Psoas muscle (tissue), 8 donors: ENCODE results near the gene QSOX1. TPM values are rescaled to one million over a fixed set of nuclear protein-coding genes. Genes with fewer than 3 reads are reported as not detected.

Experiments used
- ATAC-seq, 4 donors: fragments of 200-7000 bp; cut with Tn5 transposase; one replicate each; pipeline ENCODE4 v1.9.1; 2020; ENCODE audit warnings: moderate library complexity in 3 of 4, mild to moderate bottlenecking in 2 of 4
- DNase-seq, 2 donors: peaks; one replicate each; pipeline ENCODE4 v3.0.0-alpha.2; 2020
- H3K27ac ChIP-seq: fragments of 200-600 bp; one replicate; pipeline ENCODE4 v1.8.0; 2022
- H3K27me3 ChIP-seq, 3 donors: fragments of 200-600 bp in 1 of 3; one replicate each; pipeline versions ENCODE4 v1.6.1 to v1.8.0; 2013 to 2022; ENCODE audit warnings: low read length in 2 of 3, mild to moderate bottlenecking in 2 of 3, moderate library complexity in 1 of 3; ENCODE audit not compliant: insufficient read depth in 3 of 3
- H3K36me3 ChIP-seq, 2 donors: fragments of 200-600 bp in 1 of 2; one replicate each; pipeline versions ENCODE4 v1.6.1 to v1.8.0; 2013 to 2022; ENCODE audit warnings: low read depth in 1 of 2, mild to moderate bottlenecking in 1 of 2, moderate library complexity in 1 of 2; ENCODE audit not compliant: insufficient read depth in 1 of 2
- H3K4me1 ChIP-seq: fragments of 200-600 bp; one replicate; pipeline ENCODE4 v1.8.0; 2022
- H3K4me3 ChIP-seq: fragments of 200-600 bp; one replicate; pipeline ENCODE4 v1.8.0; 2022; ENCODE audit warnings: mild to moderate bottlenecking
- H3K9me3 ChIP-seq: fragments of 200-600 bp; one replicate; pipeline ENCODE4 v1.8.0; 2022
- CTCF ChIP-seq: fragments of 200-600 bp; IDR thresholded peaks from one replicate; pipeline ENCODE4 v1.8.0; 2022; ENCODE audit warnings: antibody characterized with exemption
- WGBS, 3 donors: extraction: QIAGEN DNeasy Blood & Tissue Kit; methylation state at CpG; one replicate each; pipeline versions ENCODE4 v1.1.6 to v1.1.7; 2013; 5-methylcytosine and 5-hydroxymethylcytosine counted together
- intact Hi-C, 2 donors: fragments of 100-400 bp; cut with DNase I; formaldehyde crosslinking; loops; one replicate each; pipeline versions ENCODE4 v1.11.0 to v1.14.2; 2022
- polyA plus RNA-seq, 3 donors: library from polyadenylated mRNA; stranded (reverse); fragments of 200-250 nt; gene quantifications; one replicate each; pipeline ENCODE4 v1.2.3, GENCODE V29; 2013
- total RNA-seq, 4 donors: library from RNA; stranded (reverse); fragmentation: NEBNext Ultra II Directional in 2 of 4; extraction: Animal tissue kit (Norgen Biotek cat#: 25700) in 2 of 4; gene quantifications; one replicate each; pipeline versions ENCODE4 v1.2.1 to v1.2.4, GENCODE V29; 2021 to 2023
- donor health status: healthy with polysubstance abuse.
- donor health status: DM: no; HTN: no; CAD: no; lungs with moderate emphysema.
- donor health status: Bipolar disorder and iron deficiency.
- donor health status: healthy.
- donor health status: DM: yes; HTN: yes; CAD: no.
- donor health status: DM: no; HTN: no; CAD: no.
- donor health status: DM: no; HTN: no; CAD: no.
- donor health status: DM: yes; HTN: yes; CAD: no.

QSOX1 gene
- total and polyA plus RNA-seq, 7 donors: 21.5 to 159 (median 41.3) TPM

- Histone ChIP-seq H3K27ac (no peak within 1 kb of the TSS), H3K4me3 (peak within 1 kb of the TSS; percentile 76), H3K36me3 (no peaks in the 10 kb centered on the region), H3K27me3 (peaks cover 3 to 97% (median 55%) of the 10 kb centered on the region in 3 donors), H3K4me1 (peaks cover 31% of the 10 kb centered on the region), H3K9me3 (no peaks in the 10 kb centered on the region)
- intact Hi-C loops: no loop called here
- DNase-seq (no peak), ATAC-seq (peak in 3 of 4 donors; percentile 21 to 31 (median 29))
- 0 to 1% (median 1%) methylated on average over 47 to 104 of the region's 105 CpGs for WGBS, 3 donors
- TF ChIP-seq CTCF: no peak
Measured at GRCh38 chr1:180229483-180230415, 75.1 kb downstream of the QSOX1 start, which contains the start of gene LHX4. Gene LHX4 (plus strand): TSS chr1:180230264. CDS start chr1:180230530, 266 bp downstream.

- Histone ChIP-seq H3K4me1 (peaks cover 37% of the 10 kb centered on the region), H3K36me3 (no peaks in the 10 kb centered on the region), H3K9me3 (no peaks in the 10 kb centered on the region), H3K27ac (no peak overlapping the region), H3K4me3 (peak overlapping the region; percentile 76), H3K27me3 (peaks cover 0 to 98% (median 54%) of the 10 kb centered on the region in 3 donors)
- DNase-seq (no peak), ATAC-seq (no peak)
- TF ChIP-seq CTCF: no peak
- intact Hi-C loops: no loop called here
- 1 to 3% (median 2%) methylated on average over 27 to 28 of the region's 28 CpGs for WGBS, 3 donors
Measured at GRCh38 chr1:180230416-180230790, 75.7 kb downstream of the QSOX1 start.

- peaks cover 41% of the 10 kb centered on the region for H3K4me1 ChIP-seq
- 0 to 1% (median 1%) methylated on average over 60 to 65 of the region's 65 CpGs for WGBS, 3 donors
Measured at GRCh38 chr1:180230791-180231505, 76.3 kb downstream of the QSOX1 start.

GRCh38 chr1:180231506-180231921, 76.8 kb downstream of the QSOX1 start:
- Histone ChIP-seq H3K27me3 (peaks cover 0 to 99% (median 57%) of the 10 kb centered on the region in 3 donors), H3K36me3 (no peaks in the 10 kb centered on the region), H3K27ac (no peak overlapping the region), H3K9me3 (no peaks in the 10 kb centered on the region), H3K4me3 (peak overlapping the region; percentile 76), H3K4me1 (peaks cover 41% of the 10 kb centered on the region)
- 0 to 1% (median 1%) methylated on average over 27 to 37 of the region's 37 CpGs for WGBS, 3 donors
- intact Hi-C loops: no loop called here
- DNase-seq (no peak), ATAC-seq (peak in 3 of 4 donors; percentile 46 to 52 (median 49))
- TF ChIP-seq CTCF: no peak

More at GRCh38 chr1:180230791-180231505, 76.3 kb downstream of the QSOX1 start:
- peak; percentile 17 to 35 (median 22) for ATAC-seq
- no peak for TF ChIP-seq CTCF
- Histone ChIP-seq H3K36me3 (no peaks in the 10 kb centered on the region), H3K9me3 (no peaks in the 10 kb centered on the region), H3K4me3 (peak overlapping the region; percentile 76), H3K27me3 (peaks cover 0 to 99% (median 57%) of the 10 kb centered on the region in 3 donors), H3K27ac (no peak overlapping the region)
- no peak for DNase-seq
- intact Hi-C loops: no loop called here
